ENCODE measurements around the gene GTF3C1. TPM values are rescaled to one million over a fixed set of nuclear protein-coding genes. Genes with fewer than 3 reads are reported as not detected.

The GTF3C1 gene
- total and polyA plus RNA-seq, 2 of the 8 experiments (the other 6 are each of a cell fraction or from before 2014, with no cell fraction given) = 89.3 to 126 TPM

- H3K4ac ChIP-seq (replicated peaks; ENCODE audit: insufficient read length, low read depth, low read length) = no peak overlapping the region
- no peak for FAIRE-seq
- no peak overlapping the region for H2BK20ac ChIP-seq (ENCODE audit: low read length)
- H3K36me3 ChIP-seq (ENCODE audit: control insufficient read depth in 2 of 4, insufficient read depth in 4 of 4, low read length in 3 of 4) = peaks cover 44 to 77% (median 71%) of the 10 kb centered on the region in 4 experiments
- H3K4me3 ChIP-seq (ENCODE audit: extremely low read depth in 1 of 4, insufficient read depth in 2 of 4, low read depth in 3 of 4, low read length in 4 of 4) = no peak overlapping the region
- DNase-seq (ENCODE audit: low read depth in 1 of 2, low spot score in 2 of 2) = no peak
- H3K27ac ChIP-seq (ENCODE audit: low read depth, low read length) = no peak overlapping the region
- H3K56ac ChIP-seq (replicated peaks; ENCODE audit: insufficient read length, low read depth, low read length) = no peak overlapping the region
- H3K9ac ChIP-seq (replicated peaks in 1 of 4; ENCODE audit: extremely low read depth in 1 of 4, low read depth in 3 of 4, low read length in 3 of 4) = no peak overlapping the region
- H2BK120ac ChIP-seq (replicated peaks; ENCODE audit: low read depth, low read length) = no peak overlapping the region
- H3K18ac ChIP-seq (ENCODE audit: extremely low read depth, low read length) = no peak overlapping the region
- no peaks in the 10 kb centered on the region for H3K23me2 ChIP-seq (ENCODE audit: low read depth, low read length)
- H4K5ac ChIP-seq (ENCODE audit: insufficient read length, low read depth, low read length) = no peak overlapping the region
- no peak overlapping the region for H2BK12ac ChIP-seq (ENCODE audit: low read depth, low read length)
- H3K9me3 ChIP-seq (ENCODE audit: insufficient read depth in 2 of 2, low read depth in 1 of 2, low read length in 1 of 2) = no peaks in the 10 kb centered on the region
- peaks cover 0 to 13% of the 10 kb centered on the region in 2 experiments for H4K20me1 ChIP-seq (replicated peaks in 1 of 2; ENCODE audit: control insufficient read depth in 1 of 2, insufficient read depth in 2 of 2, low read length in 2 of 2)
- H3K4me1 ChIP-seq (replicated peaks in 1 of 4; ENCODE audit: control insufficient read depth in 3 of 4, insufficient read depth in 4 of 4, low read length in 3 of 4) = no peaks in the 10 kb centered on the region; a peak in 1 of 7 replicates
- no peaks in the 10 kb centered on the region for H3K79me2 ChIP-seq (ENCODE audit: control insufficient read depth in 1 of 2, insufficient read depth in 2 of 2, low read length in 2 of 2)
- CTCF ChIA-PET (ENCODE audit: partially characterized antibody) = interaction anchor here (0.7 kb wide), 1 partner anchor 735 kb away, joined by 3 read pairs; no protein-coding TSS in a partner anchor
- no peak overlapping the region for H2BK5ac ChIP-seq (ENCODE audit: low read depth, low read length)
- no peak overlapping the region for H2AK5ac ChIP-seq (ENCODE audit: low read depth, low read length)
- H2AFZ ChIP-seq (ENCODE audit: low read length) = no peak overlapping the region
- H3K27me3 ChIP-seq (replicated peaks in 1 of 4; ENCODE audit: control insufficient read depth in 3 of 4, extremely low read depth in 1 of 4, insufficient read depth in 3 of 4, low read length in 3 of 4) = no peaks in the 10 kb centered on the region
- POLR2A ChIA-PET (ENCODE audit: partially characterized antibody) = no interaction called here
- H3K79me1 ChIP-seq (ENCODE audit: low read depth, low read length) = no peaks in the 10 kb centered on the region
- no peak overlapping the region for H4K91ac ChIP-seq (replicated peaks; ENCODE audit: insufficient read length, low read length)
- no peak overlapping the region for H3K14ac ChIP-seq (ENCODE audit: insufficient read length)
- H3K23ac ChIP-seq (ENCODE audit: insufficient read length) = no peak overlapping the region
- no peak overlapping the region for H3K4me2 ChIP-seq (ENCODE audit: insufficient read depth in 1 of 2, low read depth in 2 of 2, low read length in 2 of 2)
- no peak overlapping the region for H2BK15ac ChIP-seq (ENCODE audit: low read length)
- WGBS, 2 experiments (ENCODE audit: extremely low coverage in 1 of 2, insufficient coverage in 1 of 2, insufficient read length in 1 of 2, insufficient replicate concordance in 2 of 2, low coverage in 1 of 2, low lambda C conversion rate in 2 of 2, missing lambda C conversion rate in 1 of 2) = 95% methylated on average over 19 of the region's 22 CpGs; no CpG with 5 or more reads in 1 of the 2 experiments
- no peak overlapping the region for H4K8ac ChIP-seq (ENCODE audit: extremely low read depth, insufficient read depth, low read length)
- no peak for TF ChIP-seq YY1 (IDR thresholded peaks at IDR 0.05; ENCODE audit: low read depth, low read length)
- TF ChIP-seq CEBPB (IDR thresholded peaks at IDR 0.05; ENCODE audit: low read depth, low read length) = no peak
- TF ChIP-seq CBX8 (IDR thresholded peaks at IDR 0.05; ENCODE audit: borderline replicate concordance, low read depth, low read length) = no peak
- TF ChIP-seq EP300 (IDR thresholded peaks at IDR 0.05; ENCODE audit: borderline replicate concordance in 1 of 2, low read depth in 2 of 2, low read length in 2 of 2) = no peak
- TF ChIP-seq ATF3 (IDR thresholded peaks at IDR 0.05; ENCODE audit: insufficient read depth, low read depth, low read length) = no peak
- no peak for TF ChIP-seq POU5F1 (IDR thresholded peaks at IDR 0.05; ENCODE audit: low read depth, low read length)
- no peak for TF ChIP-seq FOSL1 (IDR thresholded peaks at IDR 0.05; ENCODE audit: insufficient read depth, low read depth, low read length)
- TF ChIP-seq SP1 (IDR thresholded peaks at IDR 0.05; ENCODE audit: low read depth, low read length) = no peak
- TF ChIP-seq PHF8 (conservative IDR thresholded peaks at IDR 0.05; ENCODE audit: low read depth, low read length) = no peak
- no peak for TF ChIP-seq RFX5 (IDR thresholded peaks at IDR 0.05; ENCODE audit: borderline replicate concordance, low read depth, low read length)
- TF ChIP-seq SIX5 (IDR thresholded peaks at IDR 0.05; ENCODE audit: low read depth, low read length) = no peak
These were observed 80.7 kb downstream of the GTF3C1 start for GRCh38 chr16:27468941-27469531.
